K562 (cell line): Measurements from ENCODE around the gene ENO2. TPM values are rescaled to one million over a fixed set of nuclear protein-coding genes. Genes with fewer than 3 reads are reported as not detected.
A peak's percentile ranks its signal among the peaks of the same experiment; 100 is the strongest.

Experiments
- CBFB ChIP-seq: sonication (generic); formaldehyde crosslinking; IDR thresholded peaks from 2 replicates; pipeline ENCODE4 v1.4.0; 2020; ENCODE audit warnings: mild to moderate bottlenecking, missing genetic modification reagents
- ERF ChIP-seq: fragments of 450-650 bp; formaldehyde crosslinking; IDR thresholded peaks from 2 replicates; pipeline ENCODE4 v1.4.0; 2020; ENCODE audit warnings: mild to moderate bottlenecking, mixed read lengths
- GTF2E2 ChIP-seq: fragments of 200-800 bp; sonication (Bioruptor generic); IDR thresholded peaks from 2 replicates; pipeline ENCODE4 v1.6.1; 2016; ENCODE audit warnings: missing genetic modification characterization, missing compliant biosample characterization
- NFYB ChIP-seq: IDR thresholded peaks from 2 replicates; pipeline ENCODE4 v1.6.1; 2011; ENCODE audit warnings: mild to moderate bottlenecking, moderate library complexity; ENCODE audit not compliant: insufficient read length; ENCODE audit errors: extremely low read depth
- ZC3H4 ChIP-seq: sonication (generic); formaldehyde crosslinking; IDR thresholded peaks from 2 replicates; pipeline ENCODE4 v1.9.0; 2021; ENCODE audit warnings: missing genetic modification reagents, borderline replicate concordance
- ZNF23 ChIP-seq: fragments of 250-450 bp; sonication (Bioruptor Pico); IDR thresholded peaks from 2 replicates; pipeline ENCODE4 v1.4.0; 2020; ENCODE audit warnings: mild to moderate bottlenecking
- ZZZ3 ChIP-seq: fragments of 450-650 bp; IDR thresholded peaks from 2 replicates; pipeline ENCODE4 v1.6.1; 2016; ENCODE audit warnings: antibody characterized with exemption, mild to moderate bottlenecking, moderate library complexity
- polyA plus RNA-seq, 8 experiments: library from polyadenylated mRNA; depleted of rRNA in 4 of 8; stranded (reverse) in 5 of 8; unstranded in 3 of 8; fragments of >200 nt; fragmentation: Nextera tagmentation in 2 of 8; fragmentation: Illumina TruSeq in 1 of 8; extraction: Ambion mirVana in 2 of 8; extraction: Trizol in 1 of 8; gene quantifications; 2 replicates each; pipeline versions ENCODE4 v1.2.1 to v1.2.3, GENCODE V29; 2011 to 2014; ENCODE audit warnings: inconsistent platforms in 1 of 8, missing spikeins in 1 of 8
- total RNA-seq, 7 experiments: library from RNA; depleted of rRNA in 6 of 7; stranded (reverse); fragments of >200 nt in 6 of 7; fragmentation: Illumina TruSeq in 2 of 7; extraction: Trizol in 2 of 7; gene quantifications; 2 replicates each; pipeline versions ENCODE4 v1.2.1 to v1.2.3, GENCODE V29; 2011 to 2021; ENCODE audit warnings: low replicate concordance in 1 of 7
- TF ChIP-seq, protein P1 (sequence below): sonication (generic); formaldehyde crosslinking; IDR thresholded peaks from 2 replicates; pipeline ENCODE4 v1.8.0; 2022; ENCODE audit warnings: mild to moderate bottlenecking, low read depth, missing genetic modification reagents
- TF ChIP-seq, protein P2 (sequence below): sonication (generic); formaldehyde crosslinking; IDR thresholded peaks from 2 replicates; pipeline ENCODE4 v1.8.0; 2023; ENCODE audit warnings: mild to moderate bottlenecking, missing genetic modification reagents
- TF ChIP-seq, protein P3 (sequence below): fragments of 200-800 bp; sonication (Bioruptor generic); IDR thresholded peaks from 2 replicates; pipeline ENCODE4 v1.6.1; 2017; ENCODE audit warnings: missing genetic modification characterization, missing compliant biosample characterization

ENO2 gene
- total and polyA plus RNA-seq, 9 of the 15 experiments (the other 6 are each of a cell fraction or from before 2014, with no cell fraction given) = 10.9 to 43.3 (median 21.0) TPM

DNA sequence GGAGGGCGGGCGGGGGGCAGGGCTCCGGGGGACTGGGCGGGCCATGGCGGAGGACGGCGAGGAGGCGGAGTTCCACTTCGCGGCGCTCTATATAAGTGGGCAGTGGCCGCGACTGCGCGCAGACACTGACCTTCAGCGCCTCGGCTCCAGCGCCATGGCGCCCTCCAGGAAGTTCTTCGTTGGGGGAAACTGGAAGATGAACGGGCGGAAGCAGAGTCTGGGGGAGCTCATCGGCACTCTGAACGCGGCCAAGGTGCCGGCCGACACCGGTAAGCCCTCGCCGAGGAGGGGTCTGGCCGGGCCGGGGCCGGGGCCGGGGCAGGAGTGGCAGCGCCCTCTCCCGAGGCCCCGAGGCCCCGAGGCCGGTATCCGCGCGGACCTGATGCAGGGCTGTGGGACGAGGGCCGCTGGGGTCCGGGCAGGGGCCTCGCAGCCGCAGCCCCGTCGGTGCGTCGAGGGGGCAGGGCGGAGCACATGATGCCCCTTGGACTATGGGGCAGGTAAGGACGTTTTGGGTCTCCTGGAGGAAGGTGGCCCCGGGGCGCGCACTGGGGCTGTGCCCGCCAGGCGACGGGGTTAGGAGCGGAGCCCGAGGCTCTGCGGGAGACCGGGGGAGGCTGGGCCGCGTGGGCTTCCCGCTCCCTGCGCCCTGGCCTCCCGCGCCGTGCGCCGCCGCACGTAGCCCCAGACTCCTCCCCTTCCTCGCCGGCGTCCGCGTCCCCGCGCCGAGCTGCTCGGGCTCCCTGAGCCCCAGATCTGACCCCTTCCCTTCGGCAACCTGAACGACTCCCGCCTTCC, 46.8 kb upstream of the ENO2 start, which contains the start of gene TPI1 (continued):
- TF ChIP-seq, protein P1, sequence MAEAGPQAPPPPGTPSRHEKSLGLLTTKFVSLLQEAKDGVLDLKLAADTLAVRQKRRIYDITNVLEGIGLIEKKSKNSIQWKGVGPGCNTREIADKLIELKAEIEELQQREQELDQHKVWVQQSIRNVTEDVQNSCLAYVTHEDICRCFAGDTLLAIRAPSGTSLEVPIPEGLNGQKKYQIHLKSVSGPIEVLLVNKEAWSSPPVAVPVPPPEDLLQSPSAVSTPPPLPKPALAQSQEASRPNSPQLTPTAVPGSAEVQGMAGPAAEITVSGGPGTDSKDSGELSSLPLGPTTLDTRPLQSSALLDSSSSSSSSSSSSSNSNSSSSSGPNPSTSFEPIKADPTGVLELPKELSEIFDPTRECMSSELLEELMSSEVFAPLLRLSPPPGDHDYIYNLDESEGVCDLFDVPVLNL (CRISPR knock-in tag) = no peak
- TF ChIP-seq NFYB = no peak
- TF ChIP-seq ZZZ3 = no peak
- no peak for TF ChIP-seq ZNF23 (CRISPR knock-in tag)
- TF ChIP-seq, protein P2, sequence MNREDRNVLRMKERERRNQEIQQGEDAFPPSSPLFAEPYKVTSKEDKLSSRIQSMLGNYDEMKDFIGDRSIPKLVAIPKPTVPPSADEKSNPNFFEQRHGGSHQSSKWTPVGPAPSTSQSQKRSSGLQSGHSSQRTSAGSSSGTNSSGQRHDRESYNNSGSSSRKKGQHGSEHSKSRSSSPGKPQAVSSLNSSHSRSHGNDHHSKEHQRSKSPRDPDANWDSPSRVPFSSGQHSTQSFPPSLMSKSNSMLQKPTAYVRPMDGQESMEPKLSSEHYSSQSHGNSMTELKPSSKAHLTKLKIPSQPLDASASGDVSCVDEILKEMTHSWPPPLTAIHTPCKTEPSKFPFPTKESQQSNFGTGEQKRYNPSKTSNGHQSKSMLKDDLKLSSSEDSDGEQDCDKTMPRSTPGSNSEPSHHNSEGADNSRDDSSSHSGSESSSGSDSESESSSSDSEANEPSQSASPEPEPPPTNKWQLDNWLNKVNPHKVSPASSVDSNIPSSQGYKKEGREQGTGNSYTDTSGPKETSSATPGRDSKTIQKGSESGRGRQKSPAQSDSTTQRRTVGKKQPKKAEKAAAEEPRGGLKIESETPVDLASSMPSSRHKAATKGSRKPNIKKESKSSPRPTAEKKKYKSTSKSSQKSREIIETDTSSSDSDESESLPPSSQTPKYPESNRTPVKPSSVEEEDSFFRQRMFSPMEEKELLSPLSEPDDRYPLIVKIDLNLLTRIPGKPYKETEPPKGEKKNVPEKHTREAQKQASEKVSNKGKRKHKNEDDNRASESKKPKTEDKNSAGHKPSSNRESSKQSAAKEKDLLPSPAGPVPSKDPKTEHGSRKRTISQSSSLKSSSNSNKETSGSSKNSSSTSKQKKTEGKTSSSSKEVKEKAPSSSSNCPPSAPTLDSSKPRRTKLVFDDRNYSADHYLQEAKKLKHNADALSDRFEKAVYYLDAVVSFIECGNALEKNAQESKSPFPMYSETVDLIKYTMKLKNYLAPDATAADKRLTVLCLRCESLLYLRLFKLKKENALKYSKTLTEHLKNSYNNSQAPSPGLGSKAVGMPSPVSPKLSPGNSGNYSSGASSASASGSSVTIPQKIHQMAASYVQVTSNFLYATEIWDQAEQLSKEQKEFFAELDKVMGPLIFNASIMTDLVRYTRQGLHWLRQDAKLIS = peak; percentile 93; the same call in 1 of the 2 replicates
- TF ChIP-seq, protein P3, sequence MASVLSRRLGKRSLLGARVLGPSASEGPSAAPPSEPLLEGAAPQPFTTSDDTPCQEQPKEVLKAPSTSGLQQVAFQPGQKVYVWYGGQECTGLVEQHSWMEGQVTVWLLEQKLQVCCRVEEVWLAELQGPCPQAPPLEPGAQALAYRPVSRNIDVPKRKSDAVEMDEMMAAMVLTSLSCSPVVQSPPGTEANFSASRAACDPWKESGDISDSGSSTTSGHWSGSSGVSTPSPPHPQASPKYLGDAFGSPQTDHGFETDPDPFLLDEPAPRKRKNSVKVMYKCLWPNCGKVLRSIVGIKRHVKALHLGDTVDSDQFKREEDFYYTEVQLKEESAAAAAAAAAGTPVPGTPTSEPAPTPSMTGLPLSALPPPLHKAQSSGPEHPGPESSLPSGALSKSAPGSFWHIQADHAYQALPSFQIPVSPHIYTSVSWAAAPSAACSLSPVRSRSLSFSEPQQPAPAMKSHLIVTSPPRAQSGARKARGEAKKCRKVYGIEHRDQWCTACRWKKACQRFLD (CRISPR knock-in tag) = no peak
- no peak for TF ChIP-seq ERF
- no peak for TF ChIP-seq CBFB (CRISPR knock-in tag)
- TF ChIP-seq ZC3H4 = no peak; the same call in 1 of the 2 replicates
- TF ChIP-seq GTF2E2 (tag) = peak; percentile 95
